Skeletal muscle tissue (tissue), 4 donors: ENCODE data around the gene ZNRD2. TPM values are rescaled to one million over a fixed set of nuclear protein-coding genes. Genes with fewer than 3 reads are reported as not detected.
A peak's percentile ranks its signal among the peaks of the same experiment; 100 is the strongest.

ENCODE experiments used
- H3K27ac ChIP-seq: one replicate; pipeline ENCODE4 v1.7.0; 2013; ENCODE audit warnings: mild to moderate bottlenecking, low read depth, low read length, inconsistent platforms
- H3K27me3 ChIP-seq, 3 donors: one replicate each; pipeline ENCODE4 v1.7.0; 2013; ENCODE audit warnings: low read length in 3 of 3; ENCODE audit not compliant: control insufficient read depth in 3 of 3, insufficient read depth in 3 of 3
- H3K36me3 ChIP-seq, 3 donors: one replicate each; pipeline ENCODE4 v1.7.0; 2013; ENCODE audit warnings: low read length in 3 of 3; ENCODE audit not compliant: control insufficient read depth in 3 of 3, insufficient read depth in 3 of 3
- H3K4me1 ChIP-seq, 3 donors: one replicate each; pipeline ENCODE4 v1.7.0; 2013; ENCODE audit warnings: low read length in 3 of 3, mild to moderate bottlenecking in 3 of 3; ENCODE audit not compliant: control insufficient read depth in 3 of 3, insufficient read depth in 3 of 3
- H3K4me3 ChIP-seq, 3 donors: one replicate each; pipeline ENCODE4 v1.7.0; 2013; ENCODE audit warnings: low read length in 3 of 3
- H3K9ac ChIP-seq, 3 donors: one replicate each; pipeline ENCODE4 v1.7.0; 2013; ENCODE audit warnings: low read length in 3 of 3, mild to moderate bottlenecking in 3 of 3, moderate library complexity in 2 of 3, low read depth in 1 of 3
- H3K9me3 ChIP-seq, 3 donors: one replicate each; pipeline ENCODE4 v1.7.0; 2013; ENCODE audit warnings: low read length in 3 of 3; ENCODE audit not compliant: control insufficient read depth in 3 of 3
- total RNA-seq: library from RNA; depleted of rRNA; stranded (reverse); fragments of >200 nt; gene quantifications from one replicate; pipeline ENCODE4 v1.2.3, GENCODE V29; 2014
- donor health status: Osteomylitis.

Gene ZNRD2
- total RNA-seq, 1 donor from 2014 or later, result 23.0 TPM

DNA sequence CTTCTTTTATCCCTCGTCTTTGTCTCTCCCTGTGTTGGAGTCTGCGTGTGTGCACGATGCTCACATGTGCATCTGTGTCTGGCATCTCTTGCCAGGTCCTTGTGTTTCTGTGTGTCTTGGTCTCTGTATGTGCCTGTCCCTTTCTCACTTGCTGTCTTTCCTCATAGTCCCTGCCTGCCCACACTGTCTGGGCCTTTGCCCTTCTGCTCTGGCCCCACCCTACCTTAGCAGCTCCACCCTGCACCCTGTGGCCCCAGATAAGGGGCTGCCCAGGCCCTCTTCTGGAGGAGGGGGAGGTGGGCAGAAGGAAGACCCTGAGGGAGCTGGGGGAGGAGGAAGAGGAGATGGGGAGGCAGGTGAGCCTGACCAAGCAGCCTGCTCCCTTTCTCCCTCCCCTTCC, 8.4 kb downstream of the ZNRD2 start:
- H3K9ac ChIP-seq, result peak overlapping the region; percentile 99 to 100 (median 99)
- no peaks in the 10 kb centered on the region for H3K9me3 ChIP-seq
- H3K36me3 ChIP-seq, result peaks cover 48 to 53% (median 49%) of the 10 kb centered on the region in 3 donors
- peak overlapping the region; percentile 80 to 90 (median 88) for H3K4me3 ChIP-seq
- peaks cover 51 to 84% (median 73%) of the 10 kb centered on the region in 3 donors for H3K4me1 ChIP-seq
- no peaks in the 10 kb centered on the region for H3K27me3 ChIP-seq
- H3K27ac ChIP-seq, result peak overlapping the region; percentile 100

DNA sequence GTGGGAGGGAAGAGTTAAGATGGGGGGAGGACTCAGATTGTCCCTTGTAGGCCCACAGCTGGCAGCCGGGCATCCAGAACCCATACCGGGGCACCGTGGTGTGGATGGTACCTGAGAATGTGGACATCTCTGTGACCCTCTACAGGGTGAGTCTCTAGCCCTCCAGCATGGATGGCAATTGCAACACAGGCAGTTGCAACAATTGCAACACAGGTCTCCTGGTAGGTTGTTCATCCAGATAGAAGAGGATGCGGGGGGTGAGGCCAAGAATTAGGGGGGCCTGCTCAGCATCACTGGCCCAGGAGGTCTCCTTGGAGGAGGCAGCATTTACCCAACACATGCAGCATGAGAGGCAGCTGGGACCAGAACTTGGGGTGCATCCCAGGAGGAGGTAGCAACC, 9.0 kb downstream of the ZNRD2 start:
- peak overlapping the region; percentile 100 for H3K27ac ChIP-seq
- no peaks in the 10 kb centered on the region for H3K27me3 ChIP-seq
- peaks cover 47 to 86% (median 75%) of the 10 kb centered on the region in 3 donors for H3K4me1 ChIP-seq
- peak overlapping the region in 2 of 3 donors; percentile 28 to 99 for H3K9ac ChIP-seq
- H3K9me3 ChIP-seq, result no peaks in the 10 kb centered on the region
- peaks cover 51 to 59% (median 55%) of the 10 kb centered on the region in 3 donors for H3K36me3 ChIP-seq
- H3K4me3 ChIP-seq, result no peak overlapping the region

DNA sequence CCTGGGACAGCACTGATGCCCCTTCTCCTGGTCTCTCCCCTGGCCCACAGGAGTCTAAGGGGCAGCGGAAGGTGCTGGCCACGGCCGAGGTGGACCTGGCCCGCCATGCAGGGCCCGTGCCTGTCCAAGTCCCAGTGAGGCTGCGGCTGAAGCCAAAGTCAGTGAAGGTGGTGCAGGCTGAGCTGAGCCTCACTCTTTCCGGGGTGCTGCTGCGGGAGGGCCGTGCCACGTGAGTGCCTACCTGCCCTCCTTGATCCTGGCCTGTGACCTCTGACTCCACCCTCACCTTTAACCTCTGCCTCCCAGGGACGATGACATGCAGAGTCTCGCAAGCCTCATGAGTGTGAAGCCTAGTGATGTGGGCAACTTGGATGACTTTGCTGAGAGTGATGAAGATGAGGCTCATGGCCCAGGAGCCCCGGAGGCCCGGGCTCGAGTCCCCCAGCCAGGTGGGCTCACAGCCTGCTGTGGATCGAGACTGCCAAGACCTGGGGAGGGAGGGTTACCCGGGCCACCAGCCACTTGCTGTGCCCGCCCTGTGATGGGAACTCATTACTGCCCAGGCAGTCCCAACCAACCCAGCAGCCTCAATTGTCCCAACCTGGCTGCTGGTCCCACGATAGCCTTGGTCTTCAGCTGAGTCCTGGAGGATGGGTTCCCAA, 9.9 kb downstream of the ZNRD2 start:
- H3K4me3 ChIP-seq, result no peak overlapping the region
- H3K27ac ChIP-seq, result peak overlapping the region; percentile 76
- H3K9ac ChIP-seq, result peak overlapping the region in 2 of 3 donors; percentile 34 to 63
- H3K27me3 ChIP-seq, result no peaks in the 10 kb centered on the region
- no peaks in the 10 kb centered on the region for H3K9me3 ChIP-seq
- peaks cover 53 to 65% (median 60%) of the 10 kb centered on the region in 3 donors for H3K36me3 ChIP-seq
- peaks cover 41 to 87% (median 72%) of the 10 kb centered on the region in 3 donors for H3K4me1 ChIP-seq

DNA sequence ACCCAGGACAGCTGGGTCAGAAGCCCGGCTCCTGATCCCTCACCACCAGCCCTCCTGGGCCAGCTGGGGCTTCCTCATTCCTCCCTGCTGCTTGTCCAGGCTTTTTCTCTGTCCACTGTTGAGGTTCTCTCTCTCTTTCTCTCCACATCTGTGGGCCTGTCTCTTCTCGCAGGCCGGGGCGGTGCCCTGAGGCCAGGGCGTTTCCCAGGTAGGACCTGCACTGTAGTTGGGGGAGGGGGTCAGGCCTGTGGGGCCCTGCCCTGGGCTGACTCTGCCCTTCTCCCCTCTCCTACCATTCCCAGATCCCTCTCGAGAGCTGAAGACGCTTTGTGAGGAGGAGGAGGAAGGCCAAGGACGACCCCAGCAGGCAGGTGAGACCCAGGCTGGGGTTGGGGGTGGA, 10.5 kb downstream of the ZNRD2 start:
- Histone ChIP-seq H3K4me3 (no peak overlapping the region), H3K9ac (peak overlapping the region in 2 of 3 donors; percentile 34 to 63), H3K36me3 (peaks cover 57 to 67% (median 64%) of the 10 kb centered on the region in 3 donors), H3K4me1 (peaks cover 39 to 87% (median 72%) of the 10 kb centered on the region in 3 donors), H3K27me3 (no peaks in the 10 kb centered on the region), H3K9me3 (no peaks in the 10 kb centered on the region), H3K27ac (peak overlapping the region; percentile 76)

DNA sequence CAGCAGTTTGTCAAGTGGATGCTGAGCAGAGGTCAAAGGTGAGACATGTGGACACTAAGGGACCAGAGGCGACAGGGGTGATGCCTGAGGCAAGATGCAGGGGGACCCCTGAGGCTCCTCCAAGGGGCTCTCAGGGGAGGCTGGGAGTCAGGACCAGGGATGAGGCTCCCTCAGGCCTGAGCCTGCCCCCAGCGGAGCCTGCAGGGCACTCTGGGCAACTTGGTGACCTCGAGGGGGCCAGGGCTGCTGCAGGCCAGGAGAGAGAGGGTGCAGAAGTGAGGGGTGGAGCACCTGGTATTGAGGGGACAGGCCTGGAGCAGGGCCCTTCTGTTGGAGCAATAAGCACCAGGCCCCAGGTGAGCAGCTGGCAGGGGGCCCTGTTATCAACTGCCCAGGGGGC, 11.7 kb downstream of the ZNRD2 start:
- Histone ChIP-seq H3K4me3 (no peak overlapping the region), H3K27me3 (no peaks in the 10 kb centered on the region), H3K9ac (peak overlapping the region; percentile 16 to 63 (median 33)), H3K36me3 (peaks cover 65 to 75% (median 73%) of the 10 kb centered on the region in 3 donors), H3K4me1 (peaks cover 44 to 95% (median 79%) of the 10 kb centered on the region in 3 donors), H3K9me3 (no peaks in the 10 kb centered on the region), H3K27ac (peak overlapping the region; percentile 76)

DNA sequence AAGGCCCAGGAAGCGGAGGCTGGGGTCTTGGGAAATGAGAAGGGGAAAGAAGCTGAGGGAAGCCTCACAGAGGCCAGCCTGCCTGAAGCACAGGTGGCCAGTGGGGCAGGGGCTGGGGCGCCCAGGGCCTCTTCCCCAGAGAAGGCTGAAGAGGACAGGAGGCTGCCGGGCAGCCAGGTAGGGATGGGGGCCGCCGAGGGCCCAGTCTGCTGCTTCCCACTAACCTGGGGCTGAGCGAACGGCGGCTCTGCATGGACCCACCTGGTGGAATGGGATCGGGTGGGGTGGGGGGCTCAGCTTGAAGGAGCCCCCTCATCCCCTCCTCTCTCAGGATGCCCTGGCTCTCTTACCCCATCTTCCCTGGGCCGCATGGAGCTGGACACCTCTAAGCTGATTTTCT, 13.3 kb downstream of the ZNRD2 start:
- Histone ChIP-seq H3K9ac (no peak overlapping the region), H3K27ac (peak overlapping the region; percentile 76), H3K36me3 (peaks cover 60 to 71% (median 68%) of the 10 kb centered on the region in 3 donors), H3K27me3 (no peaks in the 10 kb centered on the region), H3K9me3 (no peaks in the 10 kb centered on the region), H3K4me3 (no peak overlapping the region), H3K4me1 (peaks cover 44 to 96% (median 80%) of the 10 kb centered on the region in 3 donors)

DNA sequence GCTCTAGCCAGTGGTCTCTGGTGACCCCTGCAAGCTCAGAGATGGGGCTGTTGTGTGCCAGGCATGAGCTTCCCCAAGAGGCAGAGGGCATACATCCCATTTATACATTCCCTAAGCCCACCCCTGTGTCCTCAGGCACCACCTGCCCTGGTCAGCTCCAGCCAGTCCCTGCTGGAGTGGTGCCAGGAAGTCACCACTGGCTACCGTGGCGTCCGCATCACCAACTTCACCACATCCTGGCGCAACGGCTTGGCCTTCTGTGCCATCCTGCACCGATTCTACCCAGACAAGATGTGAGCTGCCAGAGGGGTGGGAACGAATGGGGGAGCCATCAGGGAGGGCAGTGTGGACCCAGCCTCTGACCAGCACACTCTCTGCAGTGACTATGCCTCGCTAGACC, 13.8 kb downstream of the ZNRD2 start:
- H3K36me3 ChIP-seq, result peaks cover 58 to 68% (median 66%) of the 10 kb centered on the region in 3 donors
- no peaks in the 10 kb centered on the region for H3K27me3 ChIP-seq
- H3K4me1 ChIP-seq, result peaks cover 43 to 96% (median 80%) of the 10 kb centered on the region in 3 donors
- peak overlapping the region; percentile 15 for H3K27ac ChIP-seq
- H3K9ac ChIP-seq, result peak overlapping the region in 1 of 3 donors; percentile 25
- no peaks in the 10 kb centered on the region for H3K9me3 ChIP-seq
- peak overlapping the region in 1 of 3 donors; percentile 2 for H3K4me3 ChIP-seq

DNA sequence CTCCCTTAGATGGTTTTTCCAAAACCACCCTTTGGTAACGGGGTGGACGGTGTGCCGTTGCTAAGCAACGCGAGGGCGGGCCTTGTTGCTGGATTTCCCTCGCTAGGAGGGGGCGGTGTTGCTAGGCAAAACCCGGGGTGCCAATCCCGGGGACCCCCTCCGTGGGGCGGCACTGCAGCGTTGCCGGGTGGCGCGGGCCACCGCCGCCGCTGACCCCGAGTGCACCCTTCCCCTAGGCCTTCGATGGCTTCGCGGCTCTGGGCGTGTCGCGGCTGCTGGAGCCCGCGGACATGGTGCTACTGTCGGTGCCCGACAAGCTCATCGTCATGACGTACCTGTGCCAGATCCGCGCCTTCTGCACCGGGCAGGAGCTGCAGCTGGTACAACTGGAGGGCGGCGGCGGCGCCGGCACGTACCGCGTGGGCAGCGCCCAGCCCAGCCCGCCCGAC, 14.5 kb downstream of the ZNRD2 start:
- Histone ChIP-seq H3K36me3 (peaks cover 56 to 64% (median 62%) of the 10 kb centered on the region in 3 donors), H3K4me3 (no peak overlapping the region), H3K9me3 (no peaks in the 10 kb centered on the region), H3K4me1 (peaks cover 43 to 96% (median 81%) of the 10 kb centered on the region in 3 donors), H3K27ac (peak overlapping the region; percentile 7), H3K27me3 (no peaks in the 10 kb centered on the region), H3K9ac (peak overlapping the region in 1 of 3 donors; percentile 25)

DNA sequence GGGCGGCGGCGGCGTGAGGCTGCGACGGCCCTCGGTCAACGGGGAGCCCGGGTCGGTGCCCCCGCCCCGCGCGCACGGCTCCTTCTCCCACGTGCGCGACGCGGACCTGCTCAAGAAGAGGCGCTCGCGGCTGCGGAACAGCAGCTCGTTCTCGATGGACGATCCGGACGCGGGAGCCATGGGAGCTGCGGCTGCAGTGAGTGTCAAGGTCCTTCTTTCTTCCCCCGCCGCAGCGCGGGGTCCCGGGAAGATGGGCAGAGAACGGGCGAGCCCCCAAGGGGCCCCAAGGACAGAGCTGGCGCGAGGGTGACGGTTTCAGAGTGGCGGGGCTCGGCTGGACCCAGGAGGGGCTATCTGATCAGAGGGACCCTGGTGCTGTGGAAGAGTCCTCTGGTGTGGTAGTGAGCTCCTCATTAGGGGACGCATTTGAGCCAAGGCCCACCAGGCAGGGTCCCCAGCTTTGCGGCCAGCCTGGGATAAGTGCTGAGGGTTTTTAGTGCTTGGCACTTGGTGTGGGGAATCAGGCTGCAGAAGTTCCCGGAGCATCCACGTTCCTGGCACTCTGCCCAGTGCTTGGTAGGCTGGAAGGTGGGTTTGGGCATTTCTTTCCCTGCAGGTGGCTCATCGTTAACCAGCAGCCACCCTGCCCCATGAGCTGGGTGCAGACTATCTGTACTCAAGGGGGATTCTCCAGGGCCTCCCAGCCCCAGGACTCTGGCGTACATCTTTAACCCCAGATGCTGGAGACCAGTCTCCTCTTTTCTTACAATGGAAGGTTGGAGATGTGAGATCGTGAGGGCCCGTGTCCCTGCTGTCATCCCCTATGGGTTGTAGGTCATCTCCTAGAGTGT, 15.3 kb downstream of the ZNRD2 start:
- peak overlapping the region; percentile 52 to 87 (median 69) for H3K9ac ChIP-seq
- peaks cover 56 to 62% (median 62%) of the 10 kb centered on the region in 3 donors for H3K36me3 ChIP-seq
- H3K9me3 ChIP-seq, result no peaks in the 10 kb centered on the region
- peak overlapping the region; percentile 97 for H3K27ac ChIP-seq
- peaks cover 50 to 96% (median 79%) of the 10 kb centered on the region in 3 donors for H3K4me1 ChIP-seq
- no peaks in the 10 kb centered on the region for H3K27me3 ChIP-seq
- H3K4me3 ChIP-seq, result peak overlapping the region in 2 of 3 donors; percentile 11 to 17
